ENCODE results near the gene DAB2IP.

- no peak for TF ChIP-seq CTCF (conservative IDR thresholded peaks at IDR 0.05)
- TF ChIP-seq EZH2 (IDR thresholded peaks at IDR 0.05; ENCODE audit: low read depth), result no peak
Measured at GRCh38 chr9:121772600-121773285, 121.3 kb downstream of the DAB2IP start.

All from PC-9 (cell line).